H1 (cell line): ENCODE results near the gene IFNL4. TPM values are rescaled to one million over a fixed set of nuclear protein-coding genes. Genes with fewer than 3 reads are reported as not detected.

Experiments
- CTCF ChIA-PET: fragments of 300-600 bp; sonication (Branson Sonifier 250); formaldehyde crosslinking; loops from one replicate; lab custom pipeline; 2021; ENCODE audit not compliant: partially characterized antibody; lab: Charles Lee
- POLR2A ChIA-PET: fragments of 300-600 bp; sonication (Branson Sonifier 250); formaldehyde crosslinking; loops from one replicate; lab custom pipeline; 2021; ENCODE audit warnings: inconsistent platforms; ENCODE audit not compliant: partially characterized antibody; lab: Charles Lee
- DNase-seq, 2 experiments: peaks; one replicate each; pipeline versions ENCODE4 v3.0.0 to v3.0.0-alpha.2; 2010 to 2022; ENCODE audit warnings: low spot score in 2 of 2, low read depth in 1 of 2, mixed read lengths in 1 of 2
- FAIRE-seq: peaks from 2 replicates; lab custom pipeline; 2011; peaks lifted over from hg19 to GRCh38; lab: Jason Lieb, UNC
- H2AFZ ChIP-seq: 2 replicates; pipeline ENCODE4 v1.8.1; 2012; ENCODE audit warnings: low read length, inconsistent platforms
- H2AK5ac ChIP-seq: 2 replicates; pipeline ENCODE4 v1.6.1; 2013; ENCODE audit warnings: low read depth, low read length
- H2BK120ac ChIP-seq: replicated peaks from 2 replicates; pipeline ENCODE3; 2013; ENCODE audit warnings: low read depth, low read length, inconsistent platforms
- H2BK12ac ChIP-seq: 2 replicates; pipeline ENCODE4 v1.6.1; 2013; ENCODE audit warnings: low read depth, low read length
- H2BK15ac ChIP-seq: 2 replicates; pipeline ENCODE4 v1.6.1; 2013; ENCODE audit warnings: low read length
- H2BK20ac ChIP-seq: 2 replicates; pipeline ENCODE4 v1.6.1; 2013; ENCODE audit warnings: low read length
- H2BK5ac ChIP-seq: 2 replicates; pipeline ENCODE4 v1.6.1; 2013; ENCODE audit warnings: low read depth, low read length
- H3K14ac ChIP-seq: 2 replicates; pipeline ENCODE4 v1.6.1; 2013; ENCODE audit warnings: inconsistent platforms; ENCODE audit not compliant: insufficient read length
- H3K18ac ChIP-seq: 2 replicates; pipeline ENCODE4 v1.6.1; 2013; ENCODE audit warnings: low read length; ENCODE audit errors: extremely low read depth
- H3K23ac ChIP-seq: 2 replicates; pipeline ENCODE4 v1.6.1; 2013; ENCODE audit warnings: inconsistent platforms; ENCODE audit not compliant: insufficient read length
- H3K23me2 ChIP-seq: 2 replicates; pipeline ENCODE4 v1.6.1; 2013; ENCODE audit warnings: low read depth, low read length
- H3K27ac ChIP-seq: 2 replicates; pipeline ENCODE4 v1.6.1; 2011; ENCODE audit warnings: low read depth, low read length, inconsistent platforms
- H3K27me3 ChIP-seq, 4 experiments: replicated peaks in 1 of 4; 1 replicate in 1 of 4; 2 replicates in 3 of 4; pipeline versions ENCODE4 v1.6.1 to v1.8.1; 2011 to 2013; ENCODE audit warnings: low read length in 3 of 4, mild to moderate bottlenecking in 3 of 4, inconsistent platforms in 2 of 4, mixed read lengths in 2 of 4, moderate library complexity in 1 of 4; ENCODE audit not compliant: control insufficient read depth in 3 of 4, insufficient read depth in 3 of 4; ENCODE audit errors: extremely low read depth in 1 of 4
- H3K36me3 ChIP-seq, 4 experiments: 2 replicates each; pipeline versions ENCODE4 v1.6.1 to v1.8.1; 2011 to 2013; ENCODE audit warnings: mild to moderate bottlenecking in 4 of 4, low read length in 3 of 4, moderate library complexity in 2 of 4, control low read depth in 1 of 4, inconsistent platforms in 1 of 4; ENCODE audit not compliant: insufficient read depth in 4 of 4, control insufficient read depth in 2 of 4
- H3K4ac ChIP-seq: replicated peaks from 2 replicates; pipeline ENCODE3; 2013; ENCODE audit warnings: low read length, low read depth, mixed read lengths, inconsistent platforms; ENCODE audit not compliant: insufficient read length
- H3K4me1 ChIP-seq, 4 experiments: replicated peaks in 1 of 4; 1 replicate in 1 of 4; 2 replicates in 3 of 4; pipeline versions ENCODE4 v1.6.1 to v1.8.1; 2011 to 2013; ENCODE audit warnings: low read length in 3 of 4, inconsistent platforms in 2 of 4, mixed read lengths in 1 of 4; ENCODE audit not compliant: insufficient read depth in 4 of 4, control insufficient read depth in 3 of 4
- H3K4me2 ChIP-seq, 2 experiments: 2 replicates each; pipeline versions ENCODE4 v1.6.1 to v1.8.1; 2011 to 2013; ENCODE audit warnings: low read depth in 2 of 2, low read length in 2 of 2, control low read depth in 1 of 2, inconsistent platforms in 1 of 2, mild to moderate bottlenecking in 1 of 2; ENCODE audit not compliant: insufficient read depth in 1 of 2
- H3K4me3 ChIP-seq, 4 experiments: fragments of 200-600, 300-600 bp in 1 of 4; sonication (generic), shearing (Covaris generic), sonication (Bioruptor Twin) in 1 of 4; 2 replicates each; pipeline versions ENCODE4 v1.5.1 to v1.8.1; 2011 to 2016; ENCODE audit warnings: low read length in 4 of 4, low read depth in 3 of 4, control low read depth in 2 of 4, inconsistent platforms in 2 of 4, mild to moderate bottlenecking in 2 of 4, mixed read lengths in 1 of 4, moderate library complexity in 1 of 4; ENCODE audit not compliant: insufficient read depth in 2 of 4; ENCODE audit errors: extremely low read depth in 1 of 4
- H3K56ac ChIP-seq: replicated peaks from 2 replicates; pipeline ENCODE3; 2013; ENCODE audit warnings: low read depth, mild to moderate bottlenecking, mixed read lengths, low read length, inconsistent platforms; ENCODE audit not compliant: insufficient read length
- H3K79me1 ChIP-seq: 2 replicates; pipeline ENCODE4 v1.6.1; 2013; ENCODE audit warnings: low read depth, low read length, control low read depth
- H3K79me2 ChIP-seq, 2 experiments: 2 replicates each; pipeline versions ENCODE4 v1.6.1 to v1.8.1; 2012 to 2013; ENCODE audit warnings: low read length in 2 of 2, mild to moderate bottlenecking in 2 of 2, inconsistent platforms in 1 of 2; ENCODE audit not compliant: insufficient read depth in 2 of 2, control insufficient read depth in 1 of 2
- H3K9ac ChIP-seq, 4 experiments: replicated peaks in 1 of 4; 1 replicate in 1 of 4; 2 replicates in 3 of 4; pipeline versions ENCODE4 v1.6.1 to v1.8.1; 2011 to 2013; ENCODE audit warnings: low read depth in 3 of 4, low read length in 3 of 4, control low read depth in 2 of 4, mild to moderate bottlenecking in 2 of 4, moderate library complexity in 2 of 4, inconsistent platforms in 1 of 4; ENCODE audit errors: extremely low read depth in 1 of 4
- H3K9me3 ChIP-seq, 2 experiments: 2 replicates each; pipeline versions ENCODE4 v1.6.1 to v1.8.1; 2012 to 2013; ENCODE audit warnings: mild to moderate bottlenecking in 2 of 2, moderate library complexity in 2 of 2, control low read depth in 1 of 2, inconsistent platforms in 1 of 2, low read depth in 1 of 2, low read length in 1 of 2, mixed read lengths in 1 of 2; ENCODE audit not compliant: insufficient read depth in 2 of 2
- H4K20me1 ChIP-seq, 2 experiments: replicated peaks in 1 of 2; 2 replicates each; pipeline versions ENCODE3 to v1.8.1; 2011 to 2013; ENCODE audit warnings: inconsistent platforms in 2 of 2, low read length in 2 of 2, mild to moderate bottlenecking in 1 of 2; ENCODE audit not compliant: insufficient read depth in 2 of 2, control insufficient read depth in 1 of 2
- H4K5ac ChIP-seq: 2 replicates; pipeline ENCODE4 v1.6.1; 2013; ENCODE audit warnings: low read length, low read depth, mixed read lengths, inconsistent platforms; ENCODE audit not compliant: insufficient read length
- H4K8ac ChIP-seq: 2 replicates; pipeline ENCODE4 v1.8.0; 2013; ENCODE audit warnings: mild to moderate bottlenecking, moderate library complexity, low read length, inconsistent platforms; ENCODE audit not compliant: insufficient read depth; ENCODE audit errors: extremely low read depth
- H4K91ac ChIP-seq: replicated peaks from 2 replicates; pipeline ENCODE3; 2013; ENCODE audit warnings: low read length, mixed read lengths, inconsistent platforms; ENCODE audit not compliant: insufficient read length
- CHD2 ChIP-seq: IDR thresholded peaks from 2 replicates; pipeline ENCODE4 v1.6.1; 2012; ENCODE audit warnings: low read length, improper control_type of control experiment
- GTF2F1 ChIP-seq: IDR thresholded peaks from 2 replicates; pipeline ENCODE4 v1.6.1; 2012; ENCODE audit warnings: low read depth, low read length, improper control_type of control experiment, borderline replicate concordance
- JUND ChIP-seq: IDR thresholded peaks from 2 replicates; pipeline ENCODE4 v1.6.1; 2011; ENCODE audit warnings: mild to moderate bottlenecking, improper control_type of control experiment, low read length
- RAD21 ChIP-seq, 2 experiments: IDR thresholded peaks in 1 of 2; conservative IDR thresholded peaks in 1 of 2; 2 replicates each; pipeline ENCODE4 v1.6.1; 2011; ENCODE audit warnings: low read depth in 2 of 2, low read length in 2 of 2, improper control_type of control experiment in 1 of 2, inconsistent platforms in 1 of 2, mild to moderate bottlenecking in 1 of 2, moderate library complexity in 1 of 2
- SIN3A ChIP-seq, 2 experiments: IDR thresholded peaks in 1 of 2; conservative IDR thresholded peaks in 1 of 2; 2 replicates each; pipeline ENCODE4 v1.6.1; 2011 to 2012; ENCODE audit warnings: low read length in 2 of 2, improper control_type of control experiment in 1 of 2, low read depth in 1 of 2, mild to moderate bottlenecking in 1 of 2
- SP4 ChIP-seq: IDR thresholded peaks from 2 replicates; pipeline ENCODE4 v1.6.1; 2012; ENCODE audit warnings: low read length, inconsistent platforms
- TBP ChIP-seq: IDR thresholded peaks from 2 replicates; pipeline ENCODE4 v1.6.1; 2011; ENCODE audit warnings: low read depth, low read length, improper control_type of control experiment
- TCF12 ChIP-seq: IDR thresholded peaks from 2 replicates; pipeline ENCODE4 v1.6.1; 2011; ENCODE audit warnings: low read depth, mild to moderate bottlenecking, low read length
- TEAD4 ChIP-seq: IDR thresholded peaks from 2 replicates; pipeline ENCODE4 v1.6.1; 2012; ENCODE audit warnings: low read depth, low read length, inconsistent platforms, mixed read lengths
- WGBS, 2 experiments: shearing (Covaris generic) in 1 of 2; methylation state at CpG; one replicate each; pipeline versions ENCODE4 v1.1.6 to v1.1.7; 2013 to 2015; ENCODE audit warnings: low lambda C conversion rate in 2 of 2, mixed read lengths in 2 of 2, inconsistent platforms in 1 of 2, low coverage in 1 of 2, missing lambda C conversion rate in 1 of 2; ENCODE audit not compliant: insufficient replicate concordance in 2 of 2, insufficient coverage in 1 of 2, insufficient read length in 1 of 2; ENCODE audit errors: extremely low coverage in 1 of 2, missing lambda C conversion rate in 1 of 2; 5-methylcytosine and 5-hydroxymethylcytosine counted together
- polyA plus RNA-seq, 7 experiments: library from polyadenylated mRNA; depleted of rRNA in 3 of 7; stranded (reverse) in 5 of 7; unstranded in 2 of 7; fragments of >200 nt in 5 of 7; fragments of 200-250 nt in 2 of 7; gene quantifications; 1 replicate in 5 of 7; 2 replicates in 1 of 7; 4 replicates in 1 of 7; pipeline versions ENCODE4 v1.2.1 to v1.2.3, GENCODE V29; 2011 to 2013; ENCODE audit warnings: missing spikeins in 2 of 7, mixed read lengths in 2 of 7
- total RNA-seq: library from RNA; stranded (reverse); fragmentation: NEBNext Ultra II Directional; extraction: Animal tissue kit (Norgen Biotek cat#: 25700); gene quantifications from 2 replicates; pipeline ENCODE4 v1.2.1, GENCODE V29; 2021

IFNL4 gene
- total and polyA plus RNA-seq, 2 of the 8 experiments (the other 6 are each of a cell fraction or from before 2014, with no cell fraction given), result not detected

GRCh38 chr19:39253374-39254149 lies 4.9 kb upstream of the IFNL4 start:
- H4K20me1 ChIP-seq, result peaks cover 0 to 5% of the 10 kb centered on the region in 2 experiments
- FAIRE-seq (no peak), DNase-seq (no peak)
- H4K5ac ChIP-seq, result no peak overlapping the region
- peaks cover 10 to 23% (median 18%) of the 10 kb centered on the region in 4 experiments for H3K27me3 ChIP-seq
- H2BK15ac ChIP-seq, result no peak overlapping the region
- WGBS, 2 experiments, result 75% methylated on average over 8 of the region's 8 CpGs; no CpG with 5 or more reads in 1 of the 2 experiments
- no peaks in the 10 kb centered on the region for H3K23me2 ChIP-seq
- peaks cover 0 to under 1% (median under 1%) of the 10 kb centered on the region in 4 experiments; a peak in 3 of 7 replicates for H3K4me1 ChIP-seq
- H3K79me1 ChIP-seq, result no peaks in the 10 kb centered on the region
- H4K8ac ChIP-seq, result no peak overlapping the region
- 0 out of 4 replicates have a peak, but pooled peaks cover 0 to 3% of the 10 kb centered on the region in 2 experiments for H3K9me3 ChIP-seq
- H3K4me2 ChIP-seq, result no peak overlapping the region
- H3K4ac ChIP-seq, result no peak overlapping the region
- H3K79me2 ChIP-seq, result no peaks in the 10 kb centered on the region
- H2BK12ac ChIP-seq, result no peak overlapping the region
- no peak overlapping the region for H2BK5ac ChIP-seq
- H3K27ac ChIP-seq, result no peak overlapping the region
- no peak overlapping the region for H3K9ac ChIP-seq
- ChIA-PET CTCF (interaction anchor here (0.7 kb wide), 1 partner anchor 10 kb away, joined by 3 read pairs; no protein-coding TSS in a partner anchor), POLR2A (interaction anchor here (0.9 kb wide), 1 partner anchor 119 kb away, joined by 3 read pairs; no protein-coding TSS in a partner anchor)
- H2AK5ac ChIP-seq, result no peak overlapping the region
- no peak overlapping the region for H3K56ac ChIP-seq
- no peaks in the 10 kb centered on the region for H3K36me3 ChIP-seq
- H3K4me3 ChIP-seq, result no peak overlapping the region
- H3K23ac ChIP-seq, result no peak overlapping the region
- H3K14ac ChIP-seq, result no peak overlapping the region
- H2BK20ac ChIP-seq, result no peak overlapping the region
- no peak overlapping the region for H3K18ac ChIP-seq
- no peak overlapping the region for H2BK120ac ChIP-seq
- TF ChIP-seq SIN3A (conservative IDR thresholded peaks at IDR 0.05 in 1 of 2, IDR thresholded peaks at IDR 0.05 in 1 of 2; ENCODE audit: low read depth in 1 of 2, low read length in 2 of 2), result no peak
- TF ChIP-seq GTF2F1, result no peak
- no peak for TF ChIP-seq TCF12
- no peak for TF ChIP-seq SP4
- no peak for TF ChIP-seq TBP
- TF ChIP-seq TEAD4, result no peak
- TF ChIP-seq JUND, result no peak
- no peak for TF ChIP-seq RAD21 (IDR thresholded peaks at IDR 0.05 in 1 of 2, conservative IDR thresholded peaks at IDR 0.05 in 1 of 2; ENCODE audit: low read depth in 2 of 2, low read length in 2 of 2)
- TF ChIP-seq CHD2, result no peak
- H2AFZ ChIP-seq, result no peak overlapping the region
- H4K91ac ChIP-seq, result no peak overlapping the region
